Bronchial epithelial cell (primary cell): ENCODE data around the gene RHOT2. TPM values are rescaled to one million over a fixed set of nuclear protein-coding genes. Genes with fewer than 3 reads are reported as not detected.

Experiments used
- DNase-seq: peaks from one replicate; pipeline ENCODE4 v3.0.0-alpha.2; 2010; ENCODE audit warnings: low read depth
- FAIRE-seq: peaks from 2 replicates; lab custom pipeline; 2011; peaks lifted over from hg19 to GRCh38; lab: Jason Lieb, UNC
- H3K27me3 ChIP-seq: 2 replicates; pipeline ENCODE4 v1.5.1; 2011; ENCODE audit warnings: low read length; ENCODE audit not compliant: control insufficient read depth, insufficient read depth
- H3K36me3 ChIP-seq: 2 replicates; pipeline ENCODE4 v1.5.1; 2011; ENCODE audit warnings: low read length; ENCODE audit not compliant: control insufficient read depth, insufficient read depth
- H3K4me3 ChIP-seq: 2 replicates; pipeline ENCODE4 v1.5.1; 2011; ENCODE audit warnings: mild to moderate bottlenecking, low read depth, low read length, control low read depth
- CTCF ChIP-seq: IDR thresholded peaks from 2 replicates; pipeline ENCODE4 v1.5.1; 2011; ENCODE audit warnings: mild to moderate bottlenecking, moderate library complexity, low read length, control low read depth, inconsistent platforms; ENCODE audit not compliant: insufficient read depth, severe bottlenecking
- total RNA-seq: library from RNA; depleted of rRNA; stranded (reverse); fragments of >200 nt; gene quantifications from 2 replicates; pipeline ENCODE4 v1.2.1, GENCODE V29; 2014

Gene RHOT2
- total RNA-seq, 1 donor from 2014 or later = 44.5 TPM

GRCh38 chr16:680625-680945 is 12.7 kb downstream of the RHOT2 start:
- TF ChIP-seq CTCF = no peak
- DNase-seq (no peak), FAIRE-seq (no peak)

GRCh38 chr16:680967-681745 is 13.2 kb downstream of the RHOT2 start:
- FAIRE-seq (peak; percentile 7), DNase-seq (peak; percentile 17)
- TF ChIP-seq CTCF = peak; percentile 36
- Histone ChIP-seq H3K27me3 (no peaks in the 10 kb centered on the region), H3K36me3 (peaks cover 26% of the 10 kb centered on the region), H3K4me3 (peak overlapping the region; percentile 72)

More at GRCh38 chr16:680625-680945, 12.7 kb downstream of the RHOT2 start:
- H3K36me3 ChIP-seq = peaks cover 26% of the 10 kb centered on the region
- H3K27me3 ChIP-seq = no peaks in the 10 kb centered on the region
- peak overlapping the region; percentile 72 for H3K4me3 ChIP-seq

GRCh38 chr16:681746-682427 is 14.0 kb downstream of the RHOT2 start:
- Histone ChIP-seq H3K4me3 (peak overlapping the region; percentile 72), H3K36me3 (peaks cover 26% of the 10 kb centered on the region), H3K27me3 (no peaks in the 10 kb centered on the region)
- TF ChIP-seq CTCF = no peak
- DNase-seq (no peak), FAIRE-seq (no peak)

- TF ChIP-seq CTCF = no peak
- H3K36me3 ChIP-seq = peaks cover 29% of the 10 kb centered on the region
- DNase-seq = no peak
- no peak for FAIRE-seq
- H3K27me3 ChIP-seq = no peaks in the 10 kb centered on the region
- peak overlapping the region; percentile 70 for H3K4me3 ChIP-seq
Measured at GRCh38 chr16:682493-683395, 14.8 kb downstream of the RHOT2 start.

GRCh38 chr16:683396-684070 is 15.6 kb downstream of the RHOT2 start:
- DNase-seq (no peak), FAIRE-seq (no peak)
- no peak for TF ChIP-seq CTCF
- Histone ChIP-seq H3K27me3 (no peaks in the 10 kb centered on the region), H3K4me3 (peak overlapping the region; percentile 70), H3K36me3 (peaks cover 28% of the 10 kb centered on the region)
